GM23338 (cell line): Measurements from ENCODE around the gene RMI1. TPM values are rescaled to one million over a fixed set of nuclear protein-coding genes. Genes with fewer than 3 reads are reported as not detected.

Experiments
- ATAC-seq: fragments of 200-7000 bp; cut with Tn5 transposase; 3 replicates; pipeline ENCODE4 v1.9.1; 2020
- DNase-seq: peaks from one replicate; pipeline ENCODE4 v3.0.0-alpha.2; 2015; ENCODE audit warnings: low spot score
- H2AFZ ChIP-seq: fragments of 200-600 bp; sonication (generic); 2 replicates; pipeline ENCODE4 v1.8.0; 2016; ENCODE audit warnings: antibody characterized with exemption, mild to moderate bottlenecking, moderate library complexity
- H3F3A ChIP-seq: fragments of 200-600 bp; sonication (generic); replicated peaks from 2 replicates; pipeline ENCODE4 v1.8.0; 2017; ENCODE audit warnings: antibody characterized with exemption, mixed run types, low read depth
- H3K27ac ChIP-seq: fragments of 200-600 bp; sonication (generic); 2 replicates; pipeline ENCODE4 v1.6.1; 2016; ENCODE audit warnings: low read depth
- H3K27me3 ChIP-seq: fragments of 200-600 bp; sonication (generic); 2 replicates; pipeline ENCODE4 v1.8.0; 2016; ENCODE audit warnings: mild to moderate bottlenecking, mixed run types, moderate library complexity; ENCODE audit not compliant: insufficient read depth
- H3K36me3 ChIP-seq: fragments of 200-600 bp; sonication (generic); 2 replicates; pipeline ENCODE4 v1.8.0; 2016; ENCODE audit warnings: mild to moderate bottlenecking; ENCODE audit not compliant: insufficient read depth
- H3K4me1 ChIP-seq: fragments of 200-600 bp; sonication (generic); 2 replicates; pipeline ENCODE4 v1.8.0; 2016; ENCODE audit warnings: mild to moderate bottlenecking, moderate library complexity; ENCODE audit not compliant: insufficient read depth
- H3K4me2 ChIP-seq: fragments of 200-600 bp; sonication (generic); 2 replicates; pipeline ENCODE4 v1.7.1; 2017; ENCODE audit warnings: mixed run types
- H3K4me3 ChIP-seq: fragments of 200-600 bp; sonication (generic); 2 replicates; pipeline ENCODE4 v1.6.1; 2016; ENCODE audit warnings: mixed run types
- H3K79me2 ChIP-seq: fragments of 200-600 bp; sonication (generic); replicated peaks from 2 replicates; pipeline ENCODE4 v1.8.0; 2017; ENCODE audit warnings: mild to moderate bottlenecking; ENCODE audit not compliant: insufficient read depth
- H3K9me2 ChIP-seq: fragments of 200-600 bp; sonication (generic); 2 replicates; pipeline ENCODE4 v1.8.0; 2017; ENCODE audit not compliant: insufficient read depth
- H4K20me1 ChIP-seq: fragments of 200-600 bp; sonication (generic); replicated peaks from 2 replicates; pipeline ENCODE4 v1.8.0; 2017; ENCODE audit warnings: mild to moderate bottlenecking; ENCODE audit not compliant: insufficient read depth
- H3K27ac Mint-ChIP-seq: 2 replicates; pipeline ENCODE4 v1.8.0; 2020; ENCODE audit warnings: inconsistent platforms, mild to moderate bottlenecking, moderate library complexity, mixed read lengths
- H3K27me3 Mint-ChIP-seq: 3 replicates; pipeline ENCODE4 v1.8.0; 2022; ENCODE audit warnings: low read depth, mild to moderate bottlenecking, moderate library complexity, mixed read lengths, inconsistent platforms; ENCODE audit not compliant: insufficient read depth, poor library complexity
- H3K36me3 Mint-ChIP-seq: 3 replicates; pipeline ENCODE4 v1.8.0; 2021; ENCODE audit warnings: low read depth, mild to moderate bottlenecking, inconsistent platforms, moderate library complexity, mixed read lengths
- H3K4me1 Mint-ChIP-seq: 3 replicates; pipeline ENCODE4 v1.8.0; 2020; ENCODE audit warnings: mild to moderate bottlenecking, inconsistent platforms, mixed read lengths
- H3K4me3 Mint-ChIP-seq: 3 replicates; pipeline ENCODE4 v1.8.0; 2021; ENCODE audit warnings: moderate library complexity, mild to moderate bottlenecking, inconsistent platforms, mixed read lengths
- H3K9me3 Mint-ChIP-seq: 3 replicates; pipeline ENCODE4 v1.8.0; 2020; ENCODE audit warnings: moderate library complexity, mild to moderate bottlenecking, inconsistent platforms, mixed read lengths
- EZH2 ChIP-seq: fragments of 200-600 bp; sonication (generic); IDR thresholded peaks from one replicate; pipeline ENCODE4 v1.8.0; 2017; ENCODE audit warnings: antibody characterized with exemption, mild to moderate bottlenecking, low read depth; ENCODE audit not compliant: unreplicated experiment
- JUNB ChIP-seq: IDR thresholded peaks from one replicate; pipeline ENCODE4 v1.6.1; 2016; ENCODE audit warnings: antibody characterized with exemption; ENCODE audit not compliant: unreplicated experiment
- NANOG ChIP-seq: IDR thresholded peaks from 2 replicates; pipeline ENCODE4 v1.6.1; 2016; ENCODE audit warnings: antibody characterized with exemption, borderline replicate concordance
- POLR2AphosphoS5 ChIP-seq: IDR thresholded peaks from 2 replicates; pipeline ENCODE4 v1.6.1; 2016; ENCODE audit warnings: antibody characterized with exemption, low read depth
- ZNF114 ChIP-seq: fragments of 250-450 bp; sonication (Bioruptor Pico); IDR thresholded peaks from 2 replicates; pipeline ENCODE4 v1.5.0; 2020; ENCODE audit warnings: mild to moderate bottlenecking, moderate library complexity
- long read RNA-seq: library from polyadenylated mRNA; unstranded; transcript quantifications from one replicate; pipeline ENCODE4 v2.0.0, GENCODE V29; 2020; ENCODE audit not compliant: unreplicated experiment
- polyA plus RNA-seq: library from polyadenylated mRNA; unstranded; fragments of >200 nt; fragmentation: Nextera tagmentation; extraction: Ambion mirVana; gene quantifications from 2 replicates; pipeline ENCODE4 v1.2.1, GENCODE V29; 2016
- total RNA-seq: library from RNA; depleted of rRNA; stranded (reverse); fragments of >200 nt; shearing (Covaris generic); gene quantifications from 2 replicates; pipeline ENCODE4 v1.2.3, GENCODE V29; 2014; rRNA removed
- TF ChIP-seq, protein P1 (sequence below), 2 experiments: fragments of 200-600 bp in 1 of 2; sonication (generic) in 1 of 2; conservative IDR thresholded peaks; 2 replicates each; pipeline versions ENCODE4 v1.5.1 to v1.6.1; 2016 to 2017; ENCODE audit warnings: antibody characterized with exemption in 2 of 2, low read depth in 2 of 2, mild to moderate bottlenecking in 2 of 2, moderate library complexity in 1 of 2
- TF ChIP-seq, protein P2 (sequence below): IDR thresholded peaks from 2 replicates; pipeline ENCODE4 v1.6.1; 2016; ENCODE audit warnings: antibody characterized with exemption
- TF ChIP-seq, protein P3 (sequence below): fragments of 250-450 bp; sonication (Bioruptor Pico); IDR thresholded peaks from 2 replicates; pipeline ENCODE4 v1.5.0; 2020; ENCODE audit warnings: mild to moderate bottlenecking, moderate library complexity

RMI1 gene
- total RNA-seq, result 34.2 and 36.1 TPM in 2 replicates
- 14.5 and 16.9 TPM in 2 replicates for polyA plus RNA-seq
- long read RNA-seq, transcript RMI1-202 (3 exons, 1,553 nt), result major isoform, 5 of 10 reads
- long read RNA-seq, partial matches to known transcripts, result 0 of 10 reads
- long read RNA-seq, other reads (novel, unspliced or antisense), result 3 of 10 reads

DNA sequence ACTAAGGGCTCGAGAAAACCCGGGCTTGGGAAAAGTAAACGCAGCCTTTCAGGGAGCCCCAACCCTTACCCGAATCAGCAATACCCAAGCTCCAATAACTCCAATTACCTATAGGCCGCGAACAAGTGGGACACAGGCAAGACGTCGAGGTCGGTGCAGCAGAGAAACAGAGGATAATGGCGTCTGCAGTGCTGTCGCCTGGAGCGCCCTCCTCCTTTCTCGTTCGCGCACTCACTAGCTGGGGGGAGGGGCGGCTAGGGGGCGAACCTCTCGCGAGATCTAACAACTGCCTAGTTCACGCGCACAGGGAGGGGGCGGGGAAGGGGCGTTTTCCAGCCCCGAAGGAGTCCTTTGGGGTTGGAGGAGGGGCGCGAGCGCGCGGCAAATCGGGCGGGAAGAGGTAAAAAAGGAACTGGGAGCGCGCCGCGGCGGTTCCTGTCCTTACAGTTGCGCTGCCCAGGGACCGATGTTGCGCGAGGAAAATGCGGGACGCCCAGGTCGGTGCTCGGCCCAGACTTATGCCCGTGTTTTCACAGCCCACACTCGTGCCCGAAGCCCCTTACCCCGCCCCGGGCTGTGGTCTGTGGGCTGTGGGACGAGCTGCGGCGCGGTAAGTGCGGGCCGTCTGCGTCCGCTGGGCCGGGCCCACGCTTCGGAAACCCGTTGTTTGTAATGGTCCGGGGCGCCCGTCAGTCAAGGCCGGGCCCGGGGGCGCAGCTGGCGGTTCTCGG lies at the start of gene RMI1:
TSS of gene RMI1 (plus strand) at position 411 of the 731 bp plus-strand sequence. CDS start 20,182 bp downstream, outside the sequence.
- Histone ChIP-seq H3K4me2 (peak within 1 kb of the TSS; percentile 86), H2AFZ (0 out of 2 replicates have a peak within 1 kb of the TSS, but pooled peaks have one; percentile 57), H3K27me3 (no peaks in the 10 kb centered on the region), H4K20me1 (peaks cover 45% of the 10 kb centered on the region), H3K79me2 (peaks cover 92% of the 10 kb centered on the region), H3K27ac (peak within 1 kb of the TSS; percentile 99), H3K9me2 (no peaks in the 10 kb centered on the region), H3K4me3 (peak within 1 kb of the TSS; percentile 83), H3K36me3 (peaks cover 26% of the 10 kb centered on the region), H3F3A (peaks cover 13% of the 10 kb centered on the region; the same call in 1 of the 2 replicates), H3K4me1 (peaks cover 28% of the 10 kb centered on the region)
- Mint-ChIP-seq H3K4me1 (peaks cover 34% of the 10 kb centered on the region), H3K36me3 (peaks cover 45% of the 10 kb centered on the region), H3K9me3 (no peaks in the 10 kb centered on the region; the same call in 2 of the 3 replicates), H3K27me3 (peaks cover 21% of the 10 kb centered on the region), H3K27ac (peak within 1 kb of the TSS; percentile 100), H3K4me3 (peak within 1 kb of the TSS; percentile 95)
- DNase-seq, result peak; percentile 100
- peak; percentile 73 for ATAC-seq
- TF ChIP-seq POLR2AphosphoS5 (peak; percentile 83), EZH2 (no peak)
- TF ChIP-seq, protein P1, sequence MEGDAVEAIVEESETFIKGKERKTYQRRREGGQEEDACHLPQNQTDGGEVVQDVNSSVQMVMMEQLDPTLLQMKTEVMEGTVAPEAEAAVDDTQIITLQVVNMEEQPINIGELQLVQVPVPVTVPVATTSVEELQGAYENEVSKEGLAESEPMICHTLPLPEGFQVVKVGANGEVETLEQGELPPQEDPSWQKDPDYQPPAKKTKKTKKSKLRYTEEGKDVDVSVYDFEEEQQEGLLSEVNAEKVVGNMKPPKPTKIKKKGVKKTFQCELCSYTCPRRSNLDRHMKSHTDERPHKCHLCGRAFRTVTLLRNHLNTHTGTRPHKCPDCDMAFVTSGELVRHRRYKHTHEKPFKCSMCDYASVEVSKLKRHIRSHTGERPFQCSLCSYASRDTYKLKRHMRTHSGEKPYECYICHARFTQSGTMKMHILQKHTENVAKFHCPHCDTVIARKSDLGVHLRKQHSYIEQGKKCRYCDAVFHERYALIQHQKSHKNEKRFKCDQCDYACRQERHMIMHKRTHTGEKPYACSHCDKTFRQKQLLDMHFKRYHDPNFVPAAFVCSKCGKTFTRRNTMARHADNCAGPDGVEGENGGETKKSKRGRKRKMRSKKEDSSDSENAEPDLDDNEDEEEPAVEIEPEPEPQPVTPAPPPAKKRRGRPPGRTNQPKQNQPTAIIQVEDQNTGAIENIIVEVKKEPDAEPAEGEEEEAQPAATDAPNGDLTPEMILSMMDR (conservative IDR thresholded peaks at IDR 0.05; ENCODE audit: low read depth in 2 of 2), result peak in 1 of 2 experiments; percentile 15; a peak in 2 of 4 replicates

DNA sequence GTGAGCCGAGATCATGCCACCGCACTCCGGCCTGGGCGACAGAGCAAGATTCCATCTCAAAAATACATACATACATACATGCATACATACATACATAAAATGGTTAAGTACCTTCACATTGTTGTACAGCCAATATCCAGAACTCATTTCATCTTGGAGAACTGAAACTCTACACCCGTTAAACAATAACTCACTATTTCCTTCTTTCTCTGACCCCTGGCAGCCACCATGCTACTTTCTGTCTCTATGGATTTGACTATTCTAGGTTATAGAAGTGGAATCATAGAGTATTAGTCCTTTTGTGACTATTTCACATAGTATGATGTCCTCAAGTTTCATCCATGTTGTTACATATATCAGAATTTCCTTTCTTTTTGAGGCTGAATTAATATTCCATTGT lies 49.7 kb upstream of the RMI1 start:
- Mint-ChIP-seq H3K4me3 (no peak overlapping the region), H3K27ac (no peak overlapping the region), H3K27me3 (peaks cover 2% of the 10 kb centered on the region), H3K36me3 (no peaks in the 10 kb centered on the region), H3K9me3 (no peaks in the 10 kb centered on the region), H3K4me1 (peaks cover 12% of the 10 kb centered on the region; the same call in 2 of the 3 replicates)
- Histone ChIP-seq H3K9me2 (no peaks in the 10 kb centered on the region), H3K4me2 (no peak overlapping the region), H4K20me1 (no peaks in the 10 kb centered on the region), H3F3A (no peaks in the 10 kb centered on the region), H3K79me2 (no peaks in the 10 kb centered on the region), H3K36me3 (no peaks in the 10 kb centered on the region), H2AFZ (no peak overlapping the region), H3K4me3 (no peak overlapping the region), H3K27ac (no peak overlapping the region), H3K4me1 (peaks cover 4% of the 10 kb centered on the region; the same call in 1 of the 2 replicates), H3K27me3 (no peaks in the 10 kb centered on the region)
- DNase-seq (no peak), ATAC-seq (no peak)
- TF ChIP-seq ZNF114, result no peak
- no peak for TF ChIP-seq NANOG
- TF ChIP-seq EZH2, result no peak
- TF ChIP-seq, protein P2, sequence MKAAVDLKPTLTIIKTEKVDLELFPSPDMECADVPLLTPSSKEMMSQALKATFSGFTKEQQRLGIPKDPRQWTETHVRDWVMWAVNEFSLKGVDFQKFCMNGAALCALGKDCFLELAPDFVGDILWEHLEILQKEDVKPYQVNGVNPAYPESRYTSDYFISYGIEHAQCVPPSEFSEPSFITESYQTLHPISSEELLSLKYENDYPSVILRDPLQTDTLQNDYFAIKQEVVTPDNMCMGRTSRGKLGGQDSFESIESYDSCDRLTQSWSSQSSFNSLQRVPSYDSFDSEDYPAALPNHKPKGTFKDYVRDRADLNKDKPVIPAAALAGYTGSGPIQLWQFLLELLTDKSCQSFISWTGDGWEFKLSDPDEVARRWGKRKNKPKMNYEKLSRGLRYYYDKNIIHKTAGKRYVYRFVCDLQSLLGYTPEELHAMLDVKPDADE, result no peak
- no peak for TF ChIP-seq JUNB
- TF ChIP-seq, protein P3, sequence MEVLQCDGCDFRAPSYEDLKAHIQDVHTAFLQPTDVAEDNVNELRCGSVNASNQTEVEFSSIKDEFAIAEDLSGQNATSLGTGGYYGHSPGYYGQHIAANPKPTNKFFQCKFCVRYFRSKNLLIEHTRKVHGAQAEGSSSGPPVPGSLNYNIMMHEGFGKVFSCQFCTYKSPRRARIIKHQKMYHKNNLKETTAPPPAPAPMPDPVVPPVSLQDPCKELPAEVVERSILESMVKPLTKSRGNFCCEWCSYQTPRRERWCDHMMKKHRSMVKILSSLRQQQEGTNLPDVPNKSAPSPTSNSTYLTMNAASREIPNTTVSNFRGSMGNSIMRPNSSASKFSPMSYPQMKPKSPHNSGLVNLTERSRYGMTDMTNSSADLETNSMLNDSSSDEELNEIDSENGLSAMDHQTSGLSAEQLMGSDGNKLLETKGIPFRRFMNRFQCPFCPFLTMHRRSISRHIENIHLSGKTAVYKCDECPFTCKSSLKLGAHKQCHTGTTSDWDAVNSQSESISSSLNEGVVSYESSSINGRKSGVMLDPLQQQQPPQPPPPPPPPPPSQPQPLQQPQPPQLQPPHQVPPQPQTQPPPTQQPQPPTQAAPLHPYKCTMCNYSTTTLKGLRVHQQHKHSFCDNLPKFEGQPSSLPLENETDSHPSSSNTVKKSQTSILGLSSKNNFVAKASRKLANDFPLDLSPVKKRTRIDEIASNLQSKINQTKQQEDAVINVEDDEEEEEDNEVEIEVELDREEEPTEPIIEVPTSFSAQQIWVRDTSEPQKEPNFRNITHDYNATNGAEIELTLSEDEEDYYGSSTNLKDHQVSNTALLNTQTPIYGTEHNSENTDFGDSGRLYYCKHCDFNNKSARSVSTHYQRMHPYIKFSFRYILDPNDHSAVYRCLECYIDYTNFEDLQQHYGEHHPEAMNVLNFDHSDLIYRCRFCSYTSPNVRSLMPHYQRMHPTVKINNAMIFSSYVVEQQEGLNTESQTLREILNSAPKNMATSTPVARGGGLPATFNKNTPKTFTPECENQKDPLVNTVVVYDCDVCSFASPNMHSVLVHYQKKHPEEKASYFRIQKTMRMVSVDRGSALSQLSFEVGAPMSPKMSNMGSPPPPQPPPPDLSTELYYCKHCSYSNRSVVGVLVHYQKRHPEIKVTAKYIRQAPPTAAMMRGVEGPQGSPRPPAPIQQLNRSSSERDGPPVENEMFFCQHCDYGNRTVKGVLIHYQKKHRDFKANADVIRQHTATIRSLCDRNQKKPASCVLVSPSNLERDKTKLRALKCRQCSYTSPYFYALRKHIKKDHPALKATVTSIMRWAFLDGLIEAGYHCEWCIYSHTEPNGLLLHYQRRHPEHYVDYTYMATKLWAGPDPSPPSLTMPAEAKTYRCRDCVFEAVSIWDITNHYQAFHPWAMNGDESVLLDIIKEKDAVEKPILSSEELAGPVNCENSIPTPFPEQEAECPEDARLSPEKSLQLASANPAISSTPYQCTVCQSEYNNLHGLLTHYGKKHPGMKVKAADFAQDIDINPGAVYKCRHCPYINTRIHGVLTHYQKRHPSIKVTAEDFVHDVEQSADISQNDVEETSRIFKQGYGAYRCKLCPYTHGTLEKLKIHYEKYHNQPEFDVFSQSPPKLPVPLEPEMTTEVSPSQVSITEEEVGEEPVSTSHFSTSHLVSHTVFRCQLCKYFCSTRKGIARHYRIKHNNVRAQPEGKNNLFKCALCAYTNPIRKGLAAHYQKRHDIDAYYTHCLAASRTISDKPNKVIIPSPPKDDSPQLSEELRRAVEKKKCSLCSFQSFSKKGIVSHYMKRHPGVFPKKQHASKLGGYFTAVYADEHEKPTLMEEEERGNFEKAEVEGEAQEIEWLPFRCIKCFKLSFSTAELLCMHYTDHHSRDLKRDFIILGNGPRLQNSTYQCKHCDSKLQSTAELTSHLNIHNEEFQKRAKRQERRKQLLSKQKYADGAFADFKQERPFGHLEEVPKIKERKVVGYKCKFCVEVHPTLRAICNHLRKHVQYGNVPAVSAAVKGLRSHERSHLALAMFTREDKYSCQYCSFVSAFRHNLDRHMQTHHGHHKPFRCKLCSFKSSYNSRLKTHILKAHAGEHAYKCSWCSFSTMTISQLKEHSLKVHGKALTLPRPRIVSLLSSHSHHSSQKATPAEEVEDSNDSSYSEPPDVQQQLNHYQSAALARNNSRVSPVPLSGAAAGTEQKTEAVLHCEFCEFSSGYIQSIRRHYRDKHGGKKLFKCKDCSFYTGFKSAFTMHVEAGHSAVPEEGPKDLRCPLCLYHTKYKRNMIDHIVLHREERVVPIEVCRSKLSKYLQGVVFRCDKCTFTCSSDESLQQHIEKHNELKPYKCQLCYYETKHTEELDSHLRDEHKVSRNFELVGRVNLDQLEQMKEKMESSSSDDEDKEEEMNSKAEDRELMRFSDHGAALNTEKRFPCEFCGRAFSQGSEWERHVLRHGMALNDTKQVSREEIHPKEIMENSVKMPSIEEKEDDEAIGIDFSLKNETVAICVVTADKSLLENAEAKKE (CRISPR knock-in tag), result no peak
